Urothelium cell line (cell line): ENCODE data around the gene CYP19A1.
A peak's percentile ranks its signal among the peaks of the same experiment; 100 is the strongest.

Experiments
- DNase-seq: peaks from one replicate; pipeline ENCODE4 v3.0.0; 2011; ENCODE audit warnings: low spot score, mixed read lengths
- FAIRE-seq: peaks from 2 replicates; lab custom pipeline; 2011; peaks lifted over from hg19 to GRCh38; lab: Jason Lieb, UNC

The CYP19A1 gene

GRCh38 chr15:51328926-51329325 lies 9.5 kb downstream of the CYP19A1 start:
- FAIRE-seq (no peak), DNase-seq (no peak)

GRCh38 chr15:51327081-51327480 lies 11.3 kb downstream of the CYP19A1 start:
- no peak for FAIRE-seq
- DNase-seq = no peak

- FAIRE-seq (no peak), DNase-seq (no peak)
These were observed 13.2 kb downstream of the CYP19A1 start for GRCh38 chr15:51325167-51325566.

- FAIRE-seq (no peak), DNase-seq (no peak)
These were observed 14.6 kb downstream of the CYP19A1 start for GRCh38 chr15:51323749-51324148.

GRCh38 chr15:51322621-51323296 lies 15.6 kb downstream of the CYP19A1 start:
- DNase-seq = no peak
- FAIRE-seq = no peak

- DNase-seq (no peak), FAIRE-seq (no peak)
These were observed 17.1 kb downstream of the CYP19A1 start for GRCh38 chr15:51321316-51321715.

- DNase-seq (no peak), FAIRE-seq (no peak)
These were observed 17.6 kb downstream of the CYP19A1 start for GRCh38 chr15:51320843-51321242.

GRCh38 chr15:51319539-51319938 lies 18.9 kb downstream of the CYP19A1 start:
- FAIRE-seq (no peak), DNase-seq (no peak)

GRCh38 chr15:51318382-51319150 lies 19.8 kb downstream of the CYP19A1 start:
- FAIRE-seq (no peak), DNase-seq (no peak)

GRCh38 chr15:51316636-51317035 lies 21.8 kb downstream of the CYP19A1 start:
- DNase-seq (no peak), FAIRE-seq (no peak)

GRCh38 chr15:51315726-51316125 lies 22.7 kb downstream of the CYP19A1 start:
- no peak for FAIRE-seq
- DNase-seq = no peak

GRCh38 chr15:51314391-51315337 lies 23.7 kb downstream of the CYP19A1 start:
- no peak for FAIRE-seq
- no peak for DNase-seq

- DNase-seq (no peak), FAIRE-seq (no peak)
These were observed 24.6 kb downstream of the CYP19A1 start for GRCh38 chr15:51313644-51314280.

- FAIRE-seq = no peak
- peak; percentile 67 for DNase-seq
These were observed 25.4 kb downstream of the CYP19A1 start for GRCh38 chr15:51313074-51313393.

GRCh38 chr15:51312166-51313073 lies 26.0 kb downstream of the CYP19A1 start:
- DNase-seq (no peak), FAIRE-seq (no peak)

- FAIRE-seq (no peak), DNase-seq (no peak)
These were observed 26.9 kb downstream of the CYP19A1 start for GRCh38 chr15:51311510-51311909.

- FAIRE-seq (no peak), DNase-seq (no peak)
These were observed 28.3 kb downstream of the CYP19A1 start for GRCh38 chr15:51310064-51310463.

- FAIRE-seq (no peak), DNase-seq (no peak)
These were observed 30.6 kb downstream of the CYP19A1 start for GRCh38 chr15:51307811-51308210.

GRCh38 chr15:51307325-51307724 lies 31.1 kb downstream of the CYP19A1 start:
- FAIRE-seq (no peak), DNase-seq (no peak)

GRCh38 chr15:51303462-51303980 lies 34.9 kb downstream of the CYP19A1 start:
- FAIRE-seq (no peak), DNase-seq (no peak)
